RWPE2 (cell line): ENCODE data around the gene ZNF25.

Experiments used
- ATAC-seq: fragments of 200-7000 bp; cut with Tn5 transposase; 3 replicates; pipeline ENCODE4 v1.9.1; 2021; ENCODE audit warnings: low read depth
- DNase-seq: peaks from one replicate; pipeline ENCODE4 v3.0.0-alpha.2; 2020; ENCODE audit warnings: low spot score
- H3K27ac ChIP-seq: fragments of 450-650 bp; 2 replicates; pipeline ENCODE4 v1.5.1; 2017; ENCODE audit warnings: mild to moderate bottlenecking; ENCODE audit not compliant: poor library complexity, severe bottlenecking
- H3K27me3 ChIP-seq: fragments of 250-450 bp; sonication (Bioruptor Pico); 2 replicates; pipeline ENCODE4 v1.5.1; 2021; ENCODE audit warnings: mild to moderate bottlenecking, moderate library complexity; ENCODE audit not compliant: insufficient read depth, poor library complexity, severe bottlenecking
- H3K36me3 ChIP-seq: fragments of 250-450 bp; sonication (Bioruptor Pico); 2 replicates; pipeline ENCODE4 v1.5.1; 2020; ENCODE audit warnings: low read depth, mild to moderate bottlenecking, moderate library complexity
- H3K4me1 ChIP-seq: fragments of 250-450 bp; sonication (Bioruptor Pico); 2 replicates; pipeline ENCODE4 v1.5.1; 2021; ENCODE audit warnings: mild to moderate bottlenecking, moderate library complexity; ENCODE audit not compliant: insufficient read depth, poor library complexity, severe bottlenecking
- H3K4me3 ChIP-seq: fragments of 250-450 bp; sonication (Bioruptor Pico); 2 replicates; pipeline ENCODE4 v1.5.1; 2021; ENCODE audit warnings: mild to moderate bottlenecking, moderate library complexity; ENCODE audit not compliant: severe bottlenecking
- H3K9me3 ChIP-seq: fragments of 250-450 bp; sonication (Bioruptor Pico); 2 replicates; pipeline ENCODE4 v1.5.1; 2021; ENCODE audit warnings: mild to moderate bottlenecking, moderate library complexity; ENCODE audit not compliant: severe bottlenecking
- TF ChIP-seq, protein P1 (sequence below): fragments of 450-650 bp; IDR thresholded peaks from one replicate; pipeline ENCODE4 v1.5.1; 2017; ENCODE audit warnings: mild to moderate bottlenecking, moderate library complexity; ENCODE audit not compliant: poor library complexity, severe bottlenecking

The ZNF25 gene

DNA sequence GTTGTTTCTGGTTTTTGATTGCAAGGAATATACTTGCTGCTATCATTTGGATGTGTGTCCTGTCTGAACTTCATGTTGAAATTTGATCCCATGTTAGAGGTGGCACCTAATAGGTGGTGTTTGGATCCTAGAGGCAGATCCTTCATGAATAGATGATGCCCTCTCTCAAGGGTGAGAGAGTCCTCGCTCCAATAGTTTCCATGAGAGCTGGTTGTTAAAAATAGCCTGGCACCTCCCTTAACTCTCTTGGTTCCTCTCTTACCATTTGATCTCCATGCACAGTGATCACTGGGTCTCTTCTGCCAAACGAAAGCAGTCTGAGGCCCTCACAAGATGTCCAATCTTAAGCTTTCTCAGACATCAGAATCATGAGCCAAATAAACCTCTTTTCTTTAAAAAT, 70.1 kb downstream of the ZNF25 start:
- ATAC-seq (no peak), DNase-seq (no peak)
- H3K9me3 ChIP-seq: no peaks in the 10 kb centered on the region
- no peak overlapping the region for H3K27ac ChIP-seq
- H3K4me3 ChIP-seq: no peak overlapping the region
- no peaks in the 10 kb centered on the region for H3K4me1 ChIP-seq
- H3K27me3 ChIP-seq: no peaks in the 10 kb centered on the region
- TF ChIP-seq, protein P1, sequence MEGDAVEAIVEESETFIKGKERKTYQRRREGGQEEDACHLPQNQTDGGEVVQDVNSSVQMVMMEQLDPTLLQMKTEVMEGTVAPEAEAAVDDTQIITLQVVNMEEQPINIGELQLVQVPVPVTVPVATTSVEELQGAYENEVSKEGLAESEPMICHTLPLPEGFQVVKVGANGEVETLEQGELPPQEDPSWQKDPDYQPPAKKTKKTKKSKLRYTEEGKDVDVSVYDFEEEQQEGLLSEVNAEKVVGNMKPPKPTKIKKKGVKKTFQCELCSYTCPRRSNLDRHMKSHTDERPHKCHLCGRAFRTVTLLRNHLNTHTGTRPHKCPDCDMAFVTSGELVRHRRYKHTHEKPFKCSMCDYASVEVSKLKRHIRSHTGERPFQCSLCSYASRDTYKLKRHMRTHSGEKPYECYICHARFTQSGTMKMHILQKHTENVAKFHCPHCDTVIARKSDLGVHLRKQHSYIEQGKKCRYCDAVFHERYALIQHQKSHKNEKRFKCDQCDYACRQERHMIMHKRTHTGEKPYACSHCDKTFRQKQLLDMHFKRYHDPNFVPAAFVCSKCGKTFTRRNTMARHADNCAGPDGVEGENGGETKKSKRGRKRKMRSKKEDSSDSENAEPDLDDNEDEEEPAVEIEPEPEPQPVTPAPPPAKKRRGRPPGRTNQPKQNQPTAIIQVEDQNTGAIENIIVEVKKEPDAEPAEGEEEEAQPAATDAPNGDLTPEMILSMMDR: no peak
- H3K36me3 ChIP-seq: no peaks in the 10 kb centered on the region
